ENCODE data around the gene PDCL2. TPM values are rescaled to one million over a fixed set of nuclear protein-coding genes. Genes with fewer than 3 reads are reported as not detected.

Gene PDCL2
- total and polyA plus RNA-seq, 9 of the 15 experiments (the other 6 are each of a cell fraction or from before 2014, with no cell fraction given) = 0.62 to 2.5 (median 1.2) TPM

GRCh38 chr4:55546756-55547465 is 45.1 kb downstream of the PDCL2 start, which contains the start of gene CLOCK (continued):
- TF ChIP-seq TOE1 (IDR thresholded peaks at IDR 0.05; ENCODE audit: borderline replicate concordance) (no peak), TOE1 (CRISPR knock-in tag; IDR thresholded peaks at IDR 0.05; ENCODE audit: borderline replicate concordance, low read depth) (no peak), KAT2B (IDR thresholded peaks at IDR 0.05; ENCODE audit: low read depth, low read length) (no peak), GABPB1 (CRISPR knock-in tag; IDR thresholded peaks at IDR 0.05) (peak; percentile 74), SRF (CRISPR knock-in tag; IDR thresholded peaks at IDR 0.05) (0 out of 4 replicates have a peak, but pooled peaks of 1 of the 2 experiments have one; percentile 40), ZBTB17 (CRISPR knock-in tag; IDR thresholded peaks at IDR 0.05) (0 out of 2 replicates have a peak, but pooled peaks have one; percentile 69), ZNF766 (CRISPR knock-in tag; conservative IDR thresholded peaks at IDR 0.05) (no peak), EGR1 (conservative IDR thresholded peaks at IDR 0.05) (no peak), HMG20A (CRISPR knock-in tag; conservative IDR thresholded peaks at IDR 0.05) (no peak), L3MBTL2 (IDR thresholded peaks at IDR 0.05) (peak; percentile 66; the same call in 1 of the 2 replicates), BRD9 (IDR thresholded peaks at IDR 0.05; ENCODE audit: low read depth, partially characterized antibody) (no peak), SAFB2 (IDR thresholded peaks at IDR 0.05; ENCODE audit: borderline replicate concordance, low read depth, low read length, severe bottlenecking) (no peak)

Data from K562 (cell line).